ENCODE data around the gene EXOG. TPM values are rescaled to one million over a fixed set of nuclear protein-coding genes. Genes with fewer than 3 reads are reported as not detected.

The EXOG gene
- total RNA-seq, 1 donor from 2014 or later = 11.5 TPM

GRCh38 chr3:38509732-38510131, 13.6 kb downstream of the EXOG start:
- no peak for DNase-seq (ENCODE audit: low spot score)

- no peak for DNase-seq (ENCODE audit: low spot score)
Measured at GRCh38 chr3:38510631-38511030, 14.5 kb downstream of the EXOG start.

- DNase-seq (ENCODE audit: low spot score) = no peak
Measured at GRCh38 chr3:38511546-38511945, 15.4 kb downstream of the EXOG start.

GRCh38 chr3:38515367-38515766, 19.2 kb downstream of the EXOG start:
- no peak for DNase-seq (ENCODE audit: low spot score)

DNA sequence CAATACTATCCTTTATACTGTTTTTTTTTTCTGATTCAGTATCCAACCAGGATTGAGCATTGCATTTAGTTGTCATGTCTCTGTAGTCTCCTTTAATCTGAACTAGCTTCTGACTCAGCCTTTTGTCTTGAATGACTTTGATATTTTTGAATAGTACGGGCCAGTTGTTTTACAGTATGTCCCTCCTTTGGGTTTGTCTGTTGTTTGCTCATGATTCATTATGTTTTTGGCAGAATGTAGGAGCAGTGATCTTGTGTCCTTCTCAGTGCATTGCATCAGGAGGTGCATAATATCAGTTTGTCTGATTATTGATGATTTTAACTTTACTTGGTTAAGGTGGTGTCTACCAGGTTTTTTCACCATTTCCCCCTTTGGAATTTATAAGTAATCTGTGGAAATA, 20.5 kb downstream of the EXOG start:
- DNase-seq (ENCODE audit: low spot score) = no peak

DNA sequence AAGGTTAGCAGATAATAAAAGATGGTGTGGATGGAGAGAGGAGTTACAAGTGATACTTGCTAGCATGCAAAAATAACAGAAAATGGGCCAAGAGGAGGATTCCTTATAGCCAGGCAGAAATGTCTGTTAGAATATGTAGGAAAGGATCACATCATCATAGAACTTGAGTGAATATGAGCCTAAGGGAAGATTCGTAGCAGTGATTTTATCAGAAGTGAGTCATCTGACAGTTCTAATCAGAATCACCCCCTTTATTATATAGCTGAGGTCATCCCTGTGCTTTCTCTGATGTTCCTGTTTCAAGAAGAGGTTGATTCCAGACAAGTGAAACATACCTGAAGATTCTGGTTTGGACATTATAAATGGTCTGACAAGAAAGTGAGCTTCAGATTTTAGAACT, 22.9 kb downstream of the EXOG start:
- no peak for DNase-seq (ENCODE audit: low spot score)

DNA sequence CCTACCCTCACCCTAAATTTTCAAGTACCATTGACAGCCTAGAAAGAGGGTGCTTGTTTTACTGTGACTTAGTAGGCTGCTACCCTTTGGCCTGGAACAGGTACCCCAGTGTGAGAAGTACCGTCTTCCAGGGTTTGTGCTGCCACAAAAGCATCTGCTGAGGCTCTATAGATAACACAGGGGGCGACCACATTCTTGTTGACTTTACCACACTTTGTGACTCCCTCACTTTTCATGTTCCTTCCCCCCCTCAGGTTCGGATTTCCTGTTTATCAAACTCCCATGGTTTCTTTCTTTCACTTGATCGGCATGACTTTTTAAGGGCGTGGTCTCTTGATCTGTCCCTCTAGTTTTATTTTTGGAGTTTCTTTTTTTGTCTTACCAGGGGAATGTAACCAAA, 23.5 kb downstream of the EXOG start:
- DNase-seq (ENCODE audit: low spot score) = no peak

DNA sequence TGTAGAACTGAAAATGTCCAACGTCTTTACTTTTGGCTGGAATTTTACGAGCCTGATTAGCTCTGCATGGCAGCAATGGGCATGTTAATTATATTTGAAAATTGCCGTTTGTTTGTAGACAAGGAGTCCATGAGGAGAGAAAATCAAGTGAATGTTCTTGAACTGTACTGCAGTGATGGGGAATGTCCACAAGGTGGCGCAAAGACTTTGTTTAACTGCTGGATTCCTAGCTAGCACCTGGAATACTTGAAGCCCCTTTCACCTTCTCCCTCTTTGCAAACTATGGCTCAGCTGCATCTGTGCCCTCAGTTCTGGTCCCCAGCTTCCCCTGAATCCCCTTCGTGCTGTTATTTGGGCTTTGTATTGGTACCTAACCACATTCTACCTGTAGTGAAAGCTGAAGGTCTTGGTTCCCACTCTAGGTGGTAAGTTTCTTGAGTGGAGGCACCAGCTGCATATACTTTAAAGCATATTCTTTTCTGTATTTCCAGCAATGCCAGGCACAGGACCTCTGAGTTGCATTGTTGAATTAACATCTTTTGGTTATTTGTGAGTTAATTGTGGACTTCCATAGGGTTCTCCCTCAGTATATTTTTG, 25.3 kb downstream of the EXOG start:
- DNase-seq (ENCODE audit: low spot score) = peak; percentile 71

- DNase-seq (ENCODE audit: low spot score) = no peak
Measured at GRCh38 chr3:38522002-38522401, 25.9 kb downstream of the EXOG start.

DNA sequence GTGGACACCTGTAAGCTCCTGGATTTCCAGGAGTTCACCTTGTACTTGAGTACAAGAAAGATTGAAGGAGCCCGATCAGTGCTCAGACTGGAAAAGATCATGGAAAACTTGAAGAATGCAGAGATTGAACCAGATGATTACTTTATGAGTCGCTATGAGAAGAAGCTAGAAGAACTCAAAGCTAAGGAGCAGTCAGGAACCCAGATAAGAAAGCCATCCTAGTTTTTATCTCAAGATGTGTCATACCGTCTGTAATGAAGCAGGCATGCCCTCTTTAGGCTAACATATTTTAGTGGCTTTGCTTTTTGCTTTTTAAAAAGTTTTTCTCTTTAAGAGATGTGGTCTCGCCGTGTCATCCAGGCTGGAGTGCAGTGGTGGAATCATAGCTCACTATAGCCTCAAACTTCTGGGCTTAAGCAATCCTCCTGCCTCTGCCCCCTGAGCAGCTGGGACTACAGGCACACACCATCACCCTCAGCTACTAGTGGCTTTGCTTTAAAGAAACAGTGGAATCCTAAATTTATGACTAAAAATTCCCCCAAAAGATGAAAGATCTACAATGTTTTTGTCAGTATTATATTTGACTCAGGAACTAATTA, 28.1 kb downstream of the EXOG start:
- no peak for DNase-seq (ENCODE audit: low spot score)

GRCh38 chr3:38526792-38527191, 30.7 kb downstream of the EXOG start:
- no peak for DNase-seq (ENCODE audit: low spot score)

GRCh38 chr3:38528457-38528856, 32.3 kb downstream of the EXOG start:
- DNase-seq (ENCODE audit: low spot score) = no peak

GRCh38 chr3:38532529-38532928, 36.4 kb downstream of the EXOG start:
- no peak for DNase-seq (ENCODE audit: low spot score)

DNA sequence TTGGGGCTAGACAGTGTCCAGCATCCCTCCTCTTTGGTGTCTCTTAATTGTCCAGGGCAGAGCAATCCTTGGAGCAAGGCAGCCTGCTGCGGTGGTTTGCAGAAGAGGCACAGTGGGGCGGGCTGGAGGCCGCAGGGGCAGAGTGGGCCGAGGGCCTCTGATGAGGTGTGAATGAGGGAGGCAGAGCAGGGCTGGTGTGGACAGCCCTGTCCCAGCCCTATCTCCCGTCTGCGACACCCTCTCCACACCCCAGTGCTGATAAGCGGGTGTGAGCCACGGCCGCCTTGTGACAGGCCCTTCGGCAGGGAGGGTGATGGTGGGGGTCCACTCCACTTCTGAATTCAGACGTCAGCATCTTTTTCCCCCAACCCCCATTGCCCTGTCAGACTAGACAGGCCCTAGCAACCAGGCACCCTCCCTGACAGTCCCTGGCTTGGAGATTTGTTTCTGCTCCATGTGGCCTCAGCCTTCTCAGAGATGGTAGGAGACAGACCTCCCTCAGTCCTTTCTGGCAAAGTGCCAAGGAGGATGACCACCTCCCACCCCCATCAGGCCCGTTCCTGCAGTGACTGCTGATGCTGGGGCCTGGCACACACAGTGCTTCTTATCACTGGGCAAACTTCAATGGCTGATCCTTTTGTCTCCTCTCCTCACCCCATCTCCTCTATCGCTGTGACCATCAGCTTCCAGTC, 37.3 kb downstream of the EXOG start:
- no peak for DNase-seq (ENCODE audit: low spot score)

- DNase-seq (ENCODE audit: low spot score) = no peak
Measured at GRCh38 chr3:38534180-38534579, 38.0 kb downstream of the EXOG start.

DNA sequence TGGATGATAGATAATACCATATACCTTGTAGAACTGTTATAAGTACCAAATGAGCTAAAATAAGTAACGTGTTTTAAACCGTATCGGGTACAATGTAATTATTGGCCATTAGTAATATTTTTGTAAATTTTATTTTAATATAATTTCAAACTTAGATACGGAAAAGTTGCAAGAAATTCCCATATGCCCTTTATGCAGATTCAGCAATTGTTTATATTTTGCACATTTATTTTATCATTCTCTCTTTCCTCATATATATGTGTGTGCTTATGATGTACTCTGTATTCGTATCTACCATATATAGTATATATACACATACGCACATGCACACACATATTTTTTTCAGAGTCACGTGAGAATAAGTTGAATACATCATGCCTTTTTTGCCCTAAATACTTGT, 38.5 kb downstream of the EXOG start:
- no peak for DNase-seq (ENCODE audit: low spot score)

DNA sequence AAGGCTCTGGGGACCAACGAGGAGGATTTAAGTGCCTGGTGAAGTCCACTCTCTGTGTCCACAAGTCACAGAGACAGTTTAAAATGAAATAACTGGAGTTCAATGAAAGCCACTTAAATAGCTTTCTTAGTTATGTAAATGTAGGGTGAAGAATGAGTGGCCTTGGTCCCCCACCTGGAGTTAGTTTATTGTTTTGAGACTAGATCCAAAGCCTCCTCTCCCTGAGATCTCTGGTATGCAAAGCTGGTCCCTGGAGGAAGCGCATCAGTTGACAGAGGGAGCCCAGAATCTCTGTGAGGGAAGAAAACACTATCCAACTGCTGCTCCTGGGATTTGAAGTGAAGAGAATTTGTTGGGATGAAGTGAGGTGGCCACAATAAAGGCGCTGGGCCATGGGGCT, 40.5 kb downstream of the EXOG start:
- DNase-seq (ENCODE audit: low spot score) = no peak

DNA sequence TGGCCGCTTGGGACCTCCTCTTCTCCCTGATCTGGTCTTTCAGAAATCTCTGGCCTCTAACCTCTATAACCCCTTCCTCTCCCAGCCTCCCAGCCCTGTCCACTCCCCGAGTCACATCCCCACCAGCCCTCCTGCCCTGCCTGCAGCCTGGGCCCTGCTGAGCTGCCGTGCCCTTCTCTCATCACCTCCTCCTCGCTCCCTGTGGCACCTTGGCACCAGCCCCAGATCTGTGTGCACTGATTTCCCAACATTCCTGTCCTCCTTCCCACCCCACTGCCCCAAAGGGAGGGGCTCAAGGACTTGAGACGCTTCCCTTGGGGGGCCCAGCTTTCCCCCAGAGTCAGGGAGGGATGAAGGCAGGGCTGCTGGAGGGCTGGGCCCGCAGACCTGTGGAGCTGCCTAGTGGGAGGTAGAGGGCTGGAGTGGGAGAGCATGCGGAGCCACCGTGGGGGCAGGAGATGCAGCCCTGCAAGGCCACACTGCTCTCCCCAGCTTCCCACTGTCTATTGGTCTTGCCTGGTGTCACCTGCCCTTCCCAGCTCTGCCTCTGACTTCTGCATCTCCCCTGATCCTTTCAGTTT, 42.7 kb downstream of the EXOG start:
- DNase-seq (ENCODE audit: low spot score) = no peak

GRCh38 chr3:38541806-38542205, 45.7 kb downstream of the EXOG start:
- DNase-seq (ENCODE audit: low spot score) = no peak

DNA sequence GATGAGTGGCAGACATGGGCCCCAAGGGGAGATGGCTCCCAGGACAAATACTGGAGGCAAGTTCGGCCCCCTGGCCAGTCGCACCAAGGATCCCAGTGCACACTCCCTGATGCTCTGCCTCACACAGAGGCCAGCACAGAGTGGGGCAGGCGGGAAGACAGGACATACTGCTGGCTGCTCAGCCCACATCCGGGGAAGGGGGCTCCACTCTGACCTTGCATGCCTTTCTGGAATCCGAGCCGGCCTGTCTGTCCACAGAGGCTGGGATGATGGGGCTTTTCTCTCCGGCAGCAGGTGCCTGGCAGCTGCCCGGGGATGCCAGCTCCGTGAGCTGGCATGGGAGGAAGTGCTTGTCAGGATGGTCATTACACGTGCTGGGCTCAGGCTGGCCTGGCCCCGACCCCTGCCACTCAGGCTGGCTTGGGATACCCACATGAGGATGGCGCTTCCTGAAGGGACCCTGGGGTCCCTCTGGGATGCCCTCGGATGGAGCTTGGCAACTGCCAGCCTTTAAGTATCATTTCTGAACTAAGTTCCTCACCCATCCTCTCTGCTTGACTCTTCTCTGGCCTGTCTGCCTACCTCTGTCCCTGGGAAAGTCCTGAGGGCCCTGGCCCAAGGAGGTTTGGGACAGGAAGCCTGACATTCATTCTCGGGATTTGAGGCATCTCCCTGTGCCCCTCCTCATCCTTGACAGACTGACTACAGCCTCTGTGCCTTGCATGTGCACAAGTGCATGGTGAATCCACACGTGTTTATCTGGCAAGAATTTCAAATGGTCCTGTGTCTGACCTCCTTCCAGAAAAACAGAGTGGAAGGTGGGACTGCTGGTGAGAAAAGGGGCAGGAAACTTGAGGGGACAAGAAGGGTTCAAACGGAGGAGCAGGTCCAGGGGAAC, 46.5 kb downstream of the EXOG start:
- no peak for DNase-seq (ENCODE audit: low spot score)

DNA sequence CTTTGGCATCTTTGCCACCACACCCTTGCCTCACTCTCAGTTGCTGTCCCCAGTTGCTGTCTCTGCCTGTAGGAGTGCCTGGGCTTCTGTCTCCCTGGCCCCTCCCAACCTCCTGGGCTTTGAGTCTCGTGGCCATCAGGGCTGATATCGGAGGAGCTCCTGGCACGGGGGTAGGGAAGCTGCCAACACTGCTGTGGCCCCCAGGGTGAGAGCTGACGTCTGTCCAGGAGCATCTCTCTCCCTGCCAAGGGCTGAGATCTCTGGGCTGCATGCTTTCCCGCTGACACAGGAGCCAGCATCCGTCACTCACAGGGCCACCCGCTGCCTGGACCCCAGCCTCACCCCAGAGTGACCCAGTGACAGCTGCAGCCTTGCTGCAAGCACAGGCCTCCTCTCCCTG, 47.4 kb downstream of the EXOG start:
- DNase-seq (ENCODE audit: low spot score) = no peak

DNA sequence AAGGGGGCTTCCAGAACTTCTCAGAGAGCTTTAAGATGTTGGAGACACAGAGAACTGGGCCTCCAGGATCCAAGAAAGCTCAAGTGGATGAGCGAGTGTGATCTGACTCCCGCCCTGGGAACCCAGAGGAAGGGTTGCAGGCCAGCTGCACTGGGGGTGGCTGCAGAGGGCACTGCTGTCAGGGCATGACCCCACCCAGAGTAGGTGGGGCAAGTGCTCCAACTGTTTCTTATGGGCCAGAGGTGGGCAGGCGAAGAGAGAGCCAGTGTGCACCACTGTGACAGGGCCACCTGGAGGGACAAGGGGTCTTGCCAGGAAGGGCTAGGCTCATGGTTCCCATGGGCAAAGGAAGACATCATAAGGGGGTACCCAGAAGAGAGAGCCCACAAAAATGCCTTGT, 48.8 kb downstream of the EXOG start:
- no peak for DNase-seq (ENCODE audit: low spot score)

All from mucosa of gallbladder (tissue), 1 donor.